Measurements from ENCODE around the gene AIFM3.

The AIFM3 gene

GRCh38 chr22:20992056-20992442, 25.0 kb downstream of the AIFM3 start:
- H2AFZ ChIP-seq (ENCODE audit: low read depth, low read length, severe bottlenecking), result no peak overlapping the region
- H3K36me3 ChIP-seq (ENCODE audit: low read length), result no peaks in the 10 kb centered on the region
- H3K27me3 ChIP-seq (ENCODE audit: low read length), result no peaks in the 10 kb centered on the region
- no peak for TF ChIP-seq CTCF (IDR thresholded peaks at IDR 0.05; ENCODE audit: insufficient read depth, low read length, poor library complexity, severe bottlenecking)
- no peak for TF ChIP-seq EZH2phosphoT487 (conservative IDR thresholded peaks at IDR 0.05; ENCODE audit: low read length)
- no peaks in the 10 kb centered on the region for H4K20me1 ChIP-seq (ENCODE audit: low read depth, low read length)
- H3K9me2 ChIP-seq (replicated peaks; ENCODE audit: insufficient read depth, low read length), result no peaks in the 10 kb centered on the region
- H3K9me3 ChIP-seq (ENCODE audit: insufficient read depth, low read length), result no peaks in the 10 kb centered on the region
- no peak overlapping the region for H3K4me2 ChIP-seq (ENCODE audit: low read depth, low read length, poor library complexity, severe bottlenecking)
- H3K27ac ChIP-seq (ENCODE audit: low read depth, low read length), result no peak overlapping the region
- H3K9ac ChIP-seq (ENCODE audit: low read length), result no peak overlapping the region
- H3K4me3 ChIP-seq (ENCODE audit: insufficient read depth, low read length, poor library complexity, severe bottlenecking), result no peak overlapping the region
- no peaks in the 10 kb centered on the region for H3F3A ChIP-seq (ENCODE audit: insufficient read depth)
- H3K79me2 ChIP-seq (ENCODE audit: insufficient read depth, low read length), result no peaks in the 10 kb centered on the region

GRCh38 chr22:20992456-20993303, 25.6 kb downstream of the AIFM3 start:
- H3K9ac ChIP-seq (ENCODE audit: low read length), result no peak overlapping the region
- H4K20me1 ChIP-seq (ENCODE audit: low read depth, low read length), result no peaks in the 10 kb centered on the region

GRCh38 chr22:20993304-20994127, 26.5 kb downstream of the AIFM3 start:
- H4K20me1 ChIP-seq (ENCODE audit: low read depth, low read length), result no peaks in the 10 kb centered on the region
- no peaks in the 10 kb centered on the region for H3K36me3 ChIP-seq (ENCODE audit: low read length)
- H2AFZ ChIP-seq (ENCODE audit: low read depth, low read length, severe bottlenecking), result no peak overlapping the region
- TF ChIP-seq CTCF (IDR thresholded peaks at IDR 0.05; ENCODE audit: insufficient read depth, low read length, poor library complexity, severe bottlenecking) (no peak), EZH2phosphoT487 (conservative IDR thresholded peaks at IDR 0.05; ENCODE audit: low read length) (no peak)
- H3K9ac ChIP-seq (ENCODE audit: low read length), result no peak overlapping the region
- H3F3A ChIP-seq (ENCODE audit: insufficient read depth), result no peaks in the 10 kb centered on the region
- H3K79me2 ChIP-seq (ENCODE audit: insufficient read depth, low read length), result no peaks in the 10 kb centered on the region
- no peaks in the 10 kb centered on the region for H3K9me3 ChIP-seq (ENCODE audit: insufficient read depth, low read length)
- no peak overlapping the region for H3K27ac ChIP-seq (ENCODE audit: low read depth, low read length)
- H3K4me3 ChIP-seq (ENCODE audit: insufficient read depth, low read length, poor library complexity, severe bottlenecking), result no peak overlapping the region
- no peaks in the 10 kb centered on the region for H3K9me2 ChIP-seq (replicated peaks; ENCODE audit: insufficient read depth, low read length)
- no peak overlapping the region for H3K4me2 ChIP-seq (ENCODE audit: low read depth, low read length, poor library complexity, severe bottlenecking)
- H3K27me3 ChIP-seq (ENCODE audit: low read length), result no peaks in the 10 kb centered on the region

More at GRCh38 chr22:20992456-20993303, 25.6 kb downstream of the AIFM3 start:
- Histone ChIP-seq H3K79me2 (ENCODE audit: insufficient read depth, low read length) (no peaks in the 10 kb centered on the region), H3K27me3 (ENCODE audit: low read length) (no peaks in the 10 kb centered on the region), H3K36me3 (ENCODE audit: low read length) (no peaks in the 10 kb centered on the region), H3K4me2 (ENCODE audit: low read depth, low read length, poor library complexity, severe bottlenecking) (no peak overlapping the region), H3K9me3 (ENCODE audit: insufficient read depth, low read length) (no peaks in the 10 kb centered on the region), H3F3A (ENCODE audit: insufficient read depth) (no peaks in the 10 kb centered on the region), H2AFZ (ENCODE audit: low read depth, low read length, severe bottlenecking) (no peak overlapping the region), H3K9me2 (replicated peaks; ENCODE audit: insufficient read depth, low read length) (no peaks in the 10 kb centered on the region), H3K27ac (ENCODE audit: low read depth, low read length) (no peak overlapping the region), H3K4me3 (ENCODE audit: insufficient read depth, low read length, poor library complexity, severe bottlenecking) (no peak overlapping the region)
- TF ChIP-seq CTCF (IDR thresholded peaks at IDR 0.05; ENCODE audit: insufficient read depth, low read length, poor library complexity, severe bottlenecking) (no peak), EZH2phosphoT487 (conservative IDR thresholded peaks at IDR 0.05; ENCODE audit: low read length) (no peak)

All from SU-DHL-6 (cell line).